HepG2 (cell line): Measurements from ENCODE around the gene SPG7. TPM values are rescaled to one million over a fixed set of nuclear protein-coding genes. Genes with fewer than 3 reads are reported as not detected.
A peak's percentile ranks its signal among the peaks of the same experiment; 100 is the strongest.

Experiments
- KLF11 ChIP-seq: IDR thresholded peaks from 2 replicates; pipeline ENCODE4 v1.6.1; 2016; ENCODE audit warnings: missing compliant biosample characterization
- MEIS1 ChIP-seq: sonication (generic); formaldehyde crosslinking; IDR thresholded peaks from 2 replicates; pipeline ENCODE4 v1.9.0; 2021; ENCODE audit warnings: mild to moderate bottlenecking, missing genetic modification reagents, moderate library complexity, borderline replicate concordance
- MXI1 ChIP-seq: IDR thresholded peaks from 3 replicates; pipeline ENCODE4 v1.6.1; 2012; ENCODE audit warnings: low read depth, low read length, inconsistent platforms, borderline replicate concordance
- NFE2L1 ChIP-seq: sonication (generic); formaldehyde crosslinking; IDR thresholded peaks from 2 replicates; pipeline ENCODE4 v1.4.0; 2020; ENCODE audit warnings: missing genetic modification reagents, mild to moderate bottlenecking, borderline replicate concordance
- PAWR ChIP-seq: sonication (generic); formaldehyde crosslinking; IDR thresholded peaks from 2 replicates; pipeline ENCODE4 v1.4.0; 2020; ENCODE audit warnings: missing genetic modification reagents, mild to moderate bottlenecking, borderline replicate concordance
- SRSF9 ChIP-seq: fragments of 200-400 bp; formaldehyde crosslinking; IDR thresholded peaks from 2 replicates; pipeline ENCODE4 v1.6.1; 2018; ENCODE audit warnings: borderline replicate concordance, mild to moderate bottlenecking, low read depth, low read length; ENCODE audit not compliant: insufficient read depth, poor library complexity, severe bottlenecking
- ZNF274 ChIP-seq: sonication (generic); formaldehyde crosslinking; IDR thresholded peaks from 2 replicates; pipeline ENCODE4 v1.5.1; 2020; ENCODE audit warnings: mild to moderate bottlenecking, missing genetic modification reagents
- ZNF317 ChIP-seq: sonication (generic); formaldehyde crosslinking; IDR thresholded peaks from 2 replicates; pipeline ENCODE4 v1.5.0; 2020; ENCODE audit warnings: mild to moderate bottlenecking, missing genetic modification reagents
- ZNF337 ChIP-seq: sonication (generic); formaldehyde crosslinking; IDR thresholded peaks from 2 replicates; pipeline ENCODE4 v1.5.1; 2020; ENCODE audit warnings: missing genetic modification reagents, low read depth, mild to moderate bottlenecking, borderline replicate concordance
- ZNF44 ChIP-seq: sonication (generic); formaldehyde crosslinking; IDR thresholded peaks from 2 replicates; pipeline ENCODE4 v1.5.1; 2020; ENCODE audit warnings: mild to moderate bottlenecking, missing genetic modification reagents
- ZNF678 ChIP-seq: sonication (generic); formaldehyde crosslinking; IDR thresholded peaks from 2 replicates; pipeline ENCODE4 v1.4.0; 2020; ENCODE audit warnings: mild to moderate bottlenecking, missing genetic modification reagents
- polyA plus RNA-seq, 8 experiments: library from polyadenylated mRNA; depleted of rRNA in 3 of 8; stranded (reverse) in 7 of 8; unstranded in 1 of 8; fragments of >200 nt; fragmentation: Illumina TruSeq in 4 of 8; extraction: Trizol in 4 of 8; gene quantifications; 2 replicates each; pipeline versions ENCODE4 v1.2.1 to v1.2.3, GENCODE V29; 2011 to 2016; ENCODE audit warnings: low read depth in 4 of 8, missing spikeins in 1 of 8, mixed read lengths in 1 of 8; ENCODE audit not compliant: insufficient read depth in 1 of 8
- total RNA-seq, 5 experiments: library from RNA; depleted of rRNA; stranded (reverse); fragments of >200 nt; fragmentation: Illumina TruSeq; extraction: Trizol; gene quantifications; 2 replicates each; pipeline ENCODE4 v1.2.3, GENCODE V29; 2016; ENCODE audit warnings: low read depth in 1 of 5
- TF ChIP-seq, protein P1 (sequence below): IDR thresholded peaks from 2 replicates; pipeline ENCODE4 v1.6.1; 2016; ENCODE audit warnings: control low read depth
- TF ChIP-seq, protein P2 (sequence below): sonication (generic); formaldehyde crosslinking; conservative IDR thresholded peaks from 2 replicates; pipeline ENCODE4 v1.4.0; 2020; ENCODE audit warnings: missing genetic modification reagents
- TF ChIP-seq, protein P3 (sequence below): sonication (generic); formaldehyde crosslinking; IDR thresholded peaks from 2 replicates; pipeline ENCODE4 v1.5.0; 2020; ENCODE audit warnings: missing genetic modification reagents
- TF ChIP-seq, protein P4 (sequence below): sonication (generic); formaldehyde crosslinking; IDR thresholded peaks from 2 replicates; pipeline ENCODE4 v1.9.0; 2021; ENCODE audit warnings: missing genetic modification reagents, mild to moderate bottlenecking, borderline replicate concordance
- TF ChIP-seq, protein P5 (sequence below), 2 experiments: fragments of 450-650 bp in 1 of 2; sonication (generic) in 1 of 2; formaldehyde crosslinking; IDR thresholded peaks; 2 replicates each; pipeline versions ENCODE4 v1.5.0 to v1.8.0; 2020 to 2022; ENCODE audit warnings: mild to moderate bottlenecking in 1 of 2, missing genetic modification reagents in 1 of 2
- TF ChIP-seq, protein P6 (sequence below): fragments of 450-650 bp; IDR thresholded peaks from 2 replicates; pipeline ENCODE4 v1.6.1; 2016
- TF ChIP-seq, protein P7 (sequence below): sonication (generic); formaldehyde crosslinking; IDR thresholded peaks from 2 replicates; pipeline ENCODE4 v1.4.0; 2020; ENCODE audit warnings: missing genetic modification reagents

The SPG7 gene
- total and polyA plus RNA-seq, 2 of the 13 experiments (the other 11 are each of a cell fraction or from before 2014, with no cell fraction given) = 66.0 to 136 TPM

DNA sequence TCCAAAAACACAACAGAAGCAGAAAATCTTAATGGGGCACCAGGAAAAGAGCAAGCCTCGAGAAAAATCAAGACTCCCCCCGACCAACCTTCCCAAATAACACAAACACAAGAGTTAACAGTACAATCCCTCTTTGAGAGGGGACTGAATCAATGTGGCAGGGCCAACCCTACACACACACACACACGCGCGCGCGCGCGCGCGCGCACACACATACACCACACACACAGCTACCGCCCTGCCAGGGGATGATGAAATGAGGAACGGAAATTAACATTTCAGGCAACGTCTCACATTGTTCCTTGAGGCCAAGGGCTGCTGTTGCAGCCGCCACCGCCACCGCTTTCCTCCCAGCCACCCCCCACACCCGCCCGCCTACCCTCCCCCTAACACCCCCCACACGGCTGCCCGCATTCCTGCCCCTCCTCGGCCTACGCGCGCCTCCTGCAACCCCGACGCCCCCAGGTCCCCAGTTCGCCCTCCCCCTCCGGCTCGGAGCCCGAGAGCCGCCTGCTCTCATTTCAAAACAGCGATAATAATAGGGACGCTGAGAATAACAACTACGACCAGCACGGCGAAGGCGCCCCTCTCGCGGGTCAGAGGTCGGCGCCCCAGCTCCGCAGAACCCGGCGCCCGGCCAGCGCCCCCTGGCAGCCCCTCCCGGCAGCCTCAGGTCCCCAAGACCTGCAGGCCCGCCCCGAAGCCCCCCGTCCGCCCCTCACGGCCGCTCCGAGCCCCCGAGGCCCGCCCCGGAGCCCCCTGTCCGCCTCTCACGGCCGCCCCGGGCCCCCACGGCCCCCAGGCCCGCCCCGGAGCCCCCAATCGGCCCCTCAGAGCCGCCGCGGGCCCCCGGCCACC lies 18.9 kb upstream of the SPG7 start (continued):
- no peak for TF ChIP-seq SRSF9
- TF ChIP-seq, protein P1, sequence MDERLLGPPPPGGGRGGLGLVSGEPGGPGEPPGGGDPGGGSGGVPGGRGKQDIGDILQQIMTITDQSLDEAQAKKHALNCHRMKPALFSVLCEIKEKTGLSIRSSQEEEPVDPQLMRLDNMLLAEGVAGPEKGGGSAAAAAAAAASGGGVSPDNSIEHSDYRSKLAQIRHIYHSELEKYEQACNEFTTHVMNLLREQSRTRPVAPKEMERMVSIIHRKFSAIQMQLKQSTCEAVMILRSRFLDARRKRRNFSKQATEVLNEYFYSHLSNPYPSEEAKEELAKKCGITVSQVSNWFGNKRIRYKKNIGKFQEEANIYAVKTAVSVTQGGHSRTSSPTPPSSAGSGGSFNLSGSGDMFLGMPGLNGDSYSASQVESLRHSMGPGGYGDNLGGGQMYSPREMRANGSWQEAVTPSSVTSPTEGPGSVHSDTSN (CRISPR knock-in tag) = no peak
- no peak for TF ChIP-seq ZNF274 (CRISPR knock-in tag)
- TF ChIP-seq, protein P2, sequence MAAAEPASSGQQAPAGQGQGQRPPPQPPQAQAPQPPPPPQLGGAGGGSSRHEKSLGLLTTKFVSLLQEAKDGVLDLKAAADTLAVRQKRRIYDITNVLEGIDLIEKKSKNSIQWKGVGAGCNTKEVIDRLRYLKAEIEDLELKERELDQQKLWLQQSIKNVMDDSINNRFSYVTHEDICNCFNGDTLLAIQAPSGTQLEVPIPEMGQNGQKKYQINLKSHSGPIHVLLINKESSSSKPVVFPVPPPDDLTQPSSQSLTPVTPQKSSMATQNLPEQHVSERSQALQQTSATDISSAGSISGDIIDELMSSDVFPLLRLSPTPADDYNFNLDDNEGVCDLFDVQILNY = no peak
- no peak for TF ChIP-seq NFE2L1 (CRISPR knock-in tag)
- TF ChIP-seq ZNF44 (CRISPR knock-in tag) = no peak
- TF ChIP-seq, protein P3, sequence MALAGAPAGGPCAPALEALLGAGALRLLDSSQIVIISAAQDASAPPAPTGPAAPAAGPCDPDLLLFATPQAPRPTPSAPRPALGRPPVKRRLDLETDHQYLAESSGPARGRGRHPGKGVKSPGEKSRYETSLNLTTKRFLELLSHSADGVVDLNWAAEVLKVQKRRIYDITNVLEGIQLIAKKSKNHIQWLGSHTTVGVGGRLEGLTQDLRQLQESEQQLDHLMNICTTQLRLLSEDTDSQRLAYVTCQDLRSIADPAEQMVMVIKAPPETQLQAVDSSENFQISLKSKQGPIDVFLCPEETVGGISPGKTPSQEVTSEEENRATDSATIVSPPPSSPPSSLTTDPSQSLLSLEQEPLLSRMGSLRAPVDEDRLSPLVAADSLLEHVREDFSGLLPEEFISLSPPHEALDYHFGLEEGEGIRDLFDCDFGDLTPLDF = no peak
- no peak for TF ChIP-seq ZNF678
- TF ChIP-seq KLF11 (CRISPR knock-in tag) = no peak
- no peak for TF ChIP-seq MEIS1 (CRISPR knock-in tag)
- TF ChIP-seq PAWR (CRISPR knock-in tag) = no peak
- TF ChIP-seq, protein P4, sequence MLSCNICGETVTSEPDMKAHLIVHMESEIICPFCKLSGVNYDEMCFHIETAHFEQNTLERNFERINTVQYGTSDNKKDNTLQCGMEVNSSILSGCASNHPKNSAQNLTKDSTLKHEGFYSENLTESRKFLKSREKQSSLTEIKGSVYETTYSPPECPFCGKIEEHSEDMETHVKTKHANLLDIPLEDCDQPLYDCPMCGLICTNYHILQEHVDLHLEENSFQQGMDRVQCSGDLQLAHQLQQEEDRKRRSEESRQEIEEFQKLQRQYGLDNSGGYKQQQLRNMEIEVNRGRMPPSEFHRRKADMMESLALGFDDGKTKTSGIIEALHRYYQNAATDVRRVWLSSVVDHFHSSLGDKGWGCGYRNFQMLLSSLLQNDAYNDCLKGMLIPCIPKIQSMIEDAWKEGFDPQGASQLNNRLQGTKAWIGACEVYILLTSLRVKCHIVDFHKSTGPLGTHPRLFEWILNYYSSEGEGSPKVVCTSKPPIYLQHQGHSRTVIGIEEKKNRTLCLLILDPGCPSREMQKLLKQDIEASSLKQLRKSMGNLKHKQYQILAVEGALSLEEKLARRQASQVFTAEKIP (CRISPR knock-in tag) = no peak
- TF ChIP-seq, protein P5, sequence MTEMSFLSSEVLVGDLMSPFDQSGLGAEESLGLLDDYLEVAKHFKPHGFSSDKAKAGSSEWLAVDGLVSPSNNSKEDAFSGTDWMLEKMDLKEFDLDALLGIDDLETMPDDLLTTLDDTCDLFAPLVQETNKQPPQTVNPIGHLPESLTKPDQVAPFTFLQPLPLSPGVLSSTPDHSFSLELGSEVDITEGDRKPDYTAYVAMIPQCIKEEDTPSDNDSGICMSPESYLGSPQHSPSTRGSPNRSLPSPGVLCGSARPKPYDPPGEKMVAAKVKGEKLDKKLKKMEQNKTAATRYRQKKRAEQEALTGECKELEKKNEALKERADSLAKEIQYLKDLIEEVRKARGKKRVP (CRISPR knock-in tag; IDR thresholded peaks at IDR 0.05) = peak in 1 of 2 experiments; percentile 98; a peak in 2 of 4 replicates
- no peak for TF ChIP-seq ZNF337
- TF ChIP-seq MXI1 = peak; percentile 50; the same call in 1 of the 3 replicates
- TF ChIP-seq, protein P6, sequence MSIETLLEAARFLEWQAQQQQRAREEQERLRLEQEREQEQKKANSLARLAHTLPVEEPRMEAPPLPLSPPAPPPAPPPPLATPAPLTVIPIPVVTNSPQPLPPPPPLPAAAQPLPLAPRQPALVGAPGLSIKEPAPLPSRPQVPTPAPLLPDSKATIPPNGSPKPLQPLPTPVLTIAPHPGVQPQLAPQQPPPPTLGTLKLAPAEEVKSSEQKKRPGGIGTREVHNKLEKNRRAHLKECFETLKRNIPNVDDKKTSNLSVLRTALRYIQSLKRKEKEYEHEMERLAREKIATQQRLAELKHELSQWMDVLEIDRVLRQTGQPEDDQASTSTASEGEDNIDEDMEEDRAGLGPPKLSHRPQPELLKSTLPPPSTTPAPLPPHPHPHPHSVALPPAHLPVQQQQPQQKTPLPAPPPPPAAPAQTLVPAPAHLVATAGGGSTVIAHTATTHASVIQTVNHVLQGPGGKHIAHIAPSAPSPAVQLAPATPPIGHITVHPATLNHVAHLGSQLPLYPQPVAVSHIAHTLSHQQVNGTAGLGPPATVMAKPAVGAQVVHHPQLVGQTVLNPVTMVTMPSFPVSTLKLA = peak; percentile 67; the same call in 1 of the 2 replicates
- TF ChIP-seq ZNF317 (CRISPR knock-in tag) = no peak
- TF ChIP-seq, protein P7, sequence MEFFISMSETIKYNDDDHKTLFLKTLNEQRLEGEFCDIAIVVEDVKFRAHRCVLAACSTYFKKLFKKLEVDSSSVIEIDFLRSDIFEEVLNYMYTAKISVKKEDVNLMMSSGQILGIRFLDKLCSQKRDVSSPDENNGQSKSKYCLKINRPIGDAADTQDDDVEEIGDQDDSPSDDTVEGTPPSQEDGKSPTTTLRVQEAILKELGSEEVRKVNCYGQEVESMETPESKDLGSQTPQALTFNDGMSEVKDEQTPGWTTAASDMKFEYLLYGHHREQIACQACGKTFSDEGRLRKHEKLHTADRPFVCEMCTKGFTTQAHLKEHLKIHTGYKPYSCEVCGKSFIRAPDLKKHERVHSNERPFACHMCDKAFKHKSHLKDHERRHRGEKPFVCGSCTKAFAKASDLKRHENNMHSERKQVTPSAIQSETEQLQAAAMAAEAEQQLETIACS (CRISPR knock-in tag) = peak; percentile 94
